ENCODE measurements around the gene ACTR2. TPM values are rescaled to one million over a fixed set of nuclear protein-coding genes. Genes with fewer than 3 reads are reported as not detected.

The ACTR2 gene
- total and polyA plus RNA-seq, 9 of the 15 experiments (the other 6 are each of a cell fraction or from before 2014, with no cell fraction given): 47.3 to 239 (median 108) TPM

GRCh38 chr2:65294701-65295100, 67.1 kb downstream of the ACTR2 start (continued):
- TF ChIP-seq ZBTB43 (CRISPR knock-in tag; IDR thresholded peaks at IDR 0.05) (no peak), BDP1 (IDR thresholded peaks at IDR 0.05; ENCODE audit: insufficient read depth, insufficient read length) (no peak), RERE (CRISPR knock-in tag; IDR thresholded peaks at IDR 0.05; ENCODE audit: borderline replicate concordance) (no peak), KLF13 (tag; IDR thresholded peaks at IDR 0.05; ENCODE audit: borderline replicate concordance, low read depth) (no peak), DIDO1 (tag; IDR thresholded peaks at IDR 0.05; ENCODE audit: low read depth) (no peak), ZFP36 (IDR thresholded peaks at IDR 0.05; ENCODE audit: low read depth, low read length, partially characterized antibody) (peak; percentile 72), SRSF3 (IDR thresholded peaks at IDR 0.05; ENCODE audit: insufficient read depth, low read length) (no peak), ZNF717 (CRISPR knock-in tag; IDR thresholded peaks at IDR 0.05) (no peak), HES1 (IDR thresholded peaks at IDR 0.05; ENCODE audit: low read depth) (peak; percentile 41; the same call in 1 of the 2 replicates), BRD9 (IDR thresholded peaks at IDR 0.05; ENCODE audit: low read depth, partially characterized antibody) (peak; percentile 70), STAT5A (IDR thresholded peaks at IDR 0.05; ENCODE audit: borderline replicate concordance, low read length) (peak; percentile 51; the same call in 1 of the 2 replicates), MNT (conservative IDR thresholded peaks at IDR 0.05) (peak; percentile 42 to 59; a peak in 3 of 4 replicates), HMBOX1 (IDR thresholded peaks at IDR 0.05) (no peak), SMARCA5 (IDR thresholded peaks at IDR 0.05) (peak; percentile 70; the same call in 1 of the 2 replicates), JUND (IDR thresholded peaks at IDR 0.05; ENCODE audit: borderline replicate concordance, low read depth, low read length) (peak; percentile 91), JUND (tag; IDR thresholded peaks at IDR 0.05; ENCODE audit: borderline replicate concordance, low read depth, low read length) (peak; percentile 94; the same call in 2 of the 3 replicates)

Measured in K562 (cell line).